Measurements from ENCODE around the gene LRRFIP1. TPM values are rescaled to one million over a fixed set of nuclear protein-coding genes. Genes with fewer than 3 reads are reported as not detected.
A peak's percentile ranks its signal among the peaks of the same experiment; 100 is the strongest.

Gene LRRFIP1
- total and polyA plus RNA-seq, 2 of the 13 experiments (the other 11 are each of a cell fraction or from before 2014, with no cell fraction given): 15.9 to 40.5 TPM

GRCh38 chr2:237614151-237614720, 13.2 kb upstream of the LRRFIP1 start (continued):
- TF ChIP-seq MLXIP (CRISPR knock-in tag; IDR thresholded peaks at IDR 0.05; ENCODE audit: borderline replicate concordance): no peak
- no peak for TF ChIP-seq TAF15 (IDR thresholded peaks at IDR 0.05; ENCODE audit: low read depth, low read length, poor library complexity, severe bottlenecking)
- peak; percentile 90; the same call in 1 of the 2 replicates for TF ChIP-seq CBX5 (CRISPR knock-in tag; IDR thresholded peaks at IDR 0.05; ENCODE audit: borderline replicate concordance)
- TF ChIP-seq HNF4A (CRISPR knock-in tag; IDR thresholded peaks at IDR 0.05): peak; percentile 93
- peak; percentile 72 for TF ChIP-seq UBTF (CRISPR knock-in tag; IDR thresholded peaks at IDR 0.05)
- TF ChIP-seq NCOA5 (CRISPR knock-in tag; IDR thresholded peaks at IDR 0.05): no peak
- peak; percentile 92 for TF ChIP-seq SPEN (CRISPR knock-in tag; IDR thresholded peaks at IDR 0.05; ENCODE audit: low read depth)
- peak; percentile 85; the same call in 1 of the 2 replicates for TF ChIP-seq RNF219 (CRISPR knock-in tag; IDR thresholded peaks at IDR 0.05)
- no peak for TF ChIP-seq ZNF468 (CRISPR knock-in tag; IDR thresholded peaks at IDR 0.05)
- peak; percentile 81 for TF ChIP-seq ZNF124 (CRISPR knock-in tag; IDR thresholded peaks at IDR 0.05)
- no peak for TF ChIP-seq RAD51 (IDR thresholded peaks at IDR 0.05; ENCODE audit: borderline replicate concordance)
- TF ChIP-seq ZNF569 (CRISPR knock-in tag; IDR thresholded peaks at IDR 0.05; ENCODE audit: borderline replicate concordance): no peak
- peak; percentile 89 for TF ChIP-seq ZNF275 (CRISPR knock-in tag; IDR thresholded peaks at IDR 0.05; ENCODE audit: borderline replicate concordance)
- TF ChIP-seq SMAD3 (CRISPR knock-in tag; IDR thresholded peaks at IDR 0.05): peak; percentile 90; the same call in 1 of the 2 replicates
- peak; percentile 44; the same call in 1 of the 2 replicates for TF ChIP-seq PHF8 (CRISPR knock-in tag; IDR thresholded peaks at IDR 0.05)
- peak in 1 of 2 experiments; percentile 78; a peak in 2 of 4 replicates for TF ChIP-seq REST (IDR thresholded peaks at IDR 0.05; ENCODE audit: borderline replicate concordance in 1 of 2, low read depth in 1 of 2, low read length in 2 of 2)

All from HepG2 (cell line).